ENCODE measurements around the gene CRACDL. TPM values are rescaled to one million over a fixed set of nuclear protein-coding genes. Genes with fewer than 3 reads are reported as not detected.

The CRACDL gene
- total and polyA plus RNA-seq, 12 donors, result 0.33 to 3.4 (median 2.1) TPM

GRCh38 chr2:98764499-98764898, 171.5 kb downstream of the CRACDL start:
- no peaks in the 10 kb centered on the region for H3K27me3 ChIP-seq
- TF ChIP-seq POLR2A (IDR thresholded peaks at IDR 0.05), result no peak
- no peak for TF ChIP-seq CTCF (IDR thresholded peaks at IDR 0.05)
- no peak for DNase-seq
- H3K4me1 ChIP-seq (replicated peaks in 1 of 2), result peaks cover 0 to 10% of the 10 kb centered on the region in 2 donors
- intact Hi-C loops (cut with DNase I), result no loop called here
- H3K4me3 ChIP-seq, result no peak overlapping the region
- no peaks in the 10 kb centered on the region for H3K36me3 ChIP-seq (replicated peaks in 1 of 2)
- peak overlapping the region in 2 of 5 donors; percentile 26 to 78 for H3K27ac ChIP-seq
- WGBS, 4 donors, result 80 to 84% (median 83%) methylated on average over 4 of the region's 4 CpGs
- H3K9me3 ChIP-seq (replicated peaks in 1 of 3), result no peaks in the 10 kb centered on the region

GRCh38 chr2:98763209-98763951, 172.6 kb downstream of the CRACDL start:
- peak overlapping the region in 2 of 5 donors; percentile 5 to 78 for H3K27ac ChIP-seq
- no peak for DNase-seq
- no peaks in the 10 kb centered on the region for H3K36me3 ChIP-seq (replicated peaks in 1 of 2)
- WGBS, 4 donors, result 60 to 69% (median 64%) methylated on average over 6 of the region's 6 CpGs
- no peaks in the 10 kb centered on the region for H3K27me3 ChIP-seq
- no peak for TF ChIP-seq CTCF (IDR thresholded peaks at IDR 0.05)
- no peak for TF ChIP-seq POLR2A (IDR thresholded peaks at IDR 0.05)
- no peak overlapping the region for H3K4me3 ChIP-seq
- intact Hi-C loops (cut with DNase I), result no loop called here
- H3K9me3 ChIP-seq (replicated peaks in 1 of 3), result no peaks in the 10 kb centered on the region
- H3K4me1 ChIP-seq (replicated peaks in 1 of 2), result peaks cover 0 to 6% of the 10 kb centered on the region in 2 donors

GRCh38 chr2:98761909-98762308, 174.1 kb downstream of the CRACDL start:
- 73 to 80% (median 78%) methylated on average over 6 of the region's 6 CpGs for WGBS, 4 donors
- DNase-seq, result no peak
- Histone ChIP-seq H3K36me3 (replicated peaks in 1 of 2) (no peaks in the 10 kb centered on the region), H3K4me3 (no peak overlapping the region), H3K9me3 (replicated peaks in 1 of 3) (no peaks in the 10 kb centered on the region), H3K27me3 (no peaks in the 10 kb centered on the region), H3K4me1 (replicated peaks in 1 of 2) (peaks cover 0 to 21% of the 10 kb centered on the region in 2 donors), H3K27ac (peak overlapping the region in 2 of 5 donors; percentile 58 to 66)
- intact Hi-C loops (cut with DNase I), result no loop called here
- TF ChIP-seq POLR2A (IDR thresholded peaks at IDR 0.05), result no peak
- TF ChIP-seq CTCF (IDR thresholded peaks at IDR 0.05), result no peak

GRCh38 chr2:98761267-98761781, 174.7 kb downstream of the CRACDL start:
- 59 to 86% (median 66%) methylated on average over 3 to 9 of the region's 9 CpGs for whole genome bisulfite sequencing, 4 donors
- peaks cover 4% of the 10 kb centered on the region for H3K27me3 ChIP-seq
- H3K27ac ChIP-seq, result peak overlapping the region in 3 of 5 donors; percentile 6 to 66 (median 58)
- TF ChIP-seq CTCF (IDR thresholded peaks at IDR 0.05) (no peak), POLR2A (IDR thresholded peaks at IDR 0.05) (no peak)
- no peak for DNase-seq
- intact Hi-C loops (cut with DNase I), result no loop called here
- H3K36me3 ChIP-seq (replicated peaks in 1 of 2), result no peaks in the 10 kb centered on the region
- no peak overlapping the region for H3K4me3 ChIP-seq
- no peaks in the 10 kb centered on the region for H3K9me3 ChIP-seq (replicated peaks in 1 of 3)
- H3K4me1 ChIP-seq (replicated peaks in 1 of 2), result peaks cover 0 to 21% of the 10 kb centered on the region in 2 donors

Measured in adrenal gland (tissue), 12 donors.